PC-3 (cell line): ENCODE results near the gene SPPL2B. TPM values are rescaled to one million over a fixed set of nuclear protein-coding genes. Genes with fewer than 3 reads are reported as not detected.

ENCODE experiments used
- ATAC-seq: fragments of 200-7000 bp; cut with Tn5 transposase; 2 replicates; pipeline ENCODE4 v1.9.1; 2020; ENCODE audit warnings: mild to moderate bottlenecking, moderate library complexity
- BruUV-seq: library from RNA; stranded (reverse); fragments of 400-500 nt; replicated peaks from 2 replicates; lab custom pipeline; 2021; lab: Mats Ljungman, UMichigan
- CTCF ChIA-PET: fragments of 300-600 bp; sonication (Branson Sonifier 250); formaldehyde crosslinking; loops from one replicate; lab custom pipeline; 2022; ENCODE audit warnings: antibody characterized with exemption; lab: Charles Lee
- POLR2A ChIA-PET: fragments of 300-600 bp; sonication (Branson Sonifier 250); formaldehyde crosslinking; loops from one replicate; lab custom pipeline; 2022; ENCODE audit warnings: antibody characterized with exemption; ENCODE audit not compliant: unreplicated experiment; lab: Charles Lee
- DNase-seq: peaks from one replicate; pipeline ENCODE4 v3.0.0-alpha.2; 2015
- H2AFZ ChIP-seq: fragments of 300-600 bp; sonication (generic); 2 replicates; pipeline ENCODE4 v1.6.0; 2016; ENCODE audit warnings: antibody characterized with exemption, low read length
- H3F3A ChIP-seq: fragments of 300-600 bp; sonication (generic); one replicate; pipeline ENCODE4 v1.6.0; 2017; ENCODE audit warnings: antibody characterized with exemption, low read length, control low read depth, mild to moderate bottlenecking; ENCODE audit not compliant: unreplicated experiment
- H3K27ac ChIP-seq: fragments of 300-600 bp; sonication (generic); 2 replicates; pipeline ENCODE4 v1.5.1; 2016; ENCODE audit warnings: mild to moderate bottlenecking, low read length
- H3K27me3 ChIP-seq: fragments of 300-600 bp; sonication (generic); 2 replicates; pipeline ENCODE4 v1.6.1; 2016; ENCODE audit warnings: low read length, mixed read lengths
- H3K36me3 ChIP-seq: fragments of 300-600 bp; sonication (generic); 2 replicates; pipeline ENCODE4 v1.6.1; 2016; ENCODE audit warnings: low read depth, mixed run types, low read length, mixed read lengths
- H3K4me1 ChIP-seq: fragments of 300-600 bp; sonication (generic); 2 replicates; pipeline ENCODE4 v1.5.1; 2016; ENCODE audit warnings: low read length; ENCODE audit not compliant: insufficient read depth
- H3K4me2 ChIP-seq: fragments of 300-600 bp; sonication (generic); 2 replicates; pipeline ENCODE4 v1.6.0; 2016; ENCODE audit warnings: low read length
- H3K4me3 ChIP-seq: fragments of 300-600 bp; sonication (generic); 2 replicates; pipeline ENCODE4 v1.5.1; 2016; ENCODE audit warnings: mild to moderate bottlenecking, low read length, mixed read lengths
- H3K79me2 ChIP-seq: fragments of 300-600 bp; sonication (generic); 2 replicates; pipeline ENCODE4 v1.6.1; 2017; ENCODE audit warnings: low read length, mixed read lengths
- H3K9ac ChIP-seq: fragments of 300-600 bp; sonication (generic); 2 replicates; pipeline ENCODE4 v1.6.0; 2016; ENCODE audit warnings: mild to moderate bottlenecking, low read length
- H3K9me2 ChIP-seq: fragments of 300-600 bp; sonication (generic); replicated peaks from 2 replicates; pipeline ENCODE4 v1.6.1; 2016; ENCODE audit warnings: mixed run types, low read length, mixed read lengths
- H3K9me3 ChIP-seq: fragments of 300-600 bp; sonication (generic); 2 replicates; pipeline ENCODE4 v1.6.1; 2016; ENCODE audit warnings: low read length, mixed read lengths
- H4K20me1 ChIP-seq: fragments of 300-600 bp; sonication (generic); 2 replicates; pipeline ENCODE4 v1.6.1; 2016; ENCODE audit warnings: low read length, mixed read lengths
- EZH2 ChIP-seq: fragments of 300-600 bp; sonication (generic); IDR thresholded peaks from one replicate; pipeline ENCODE4 v1.6.1; 2017; ENCODE audit warnings: antibody characterized with exemption, mild to moderate bottlenecking, low read length; ENCODE audit not compliant: unreplicated experiment
- EZH2phosphoT487 ChIP-seq: fragments of 300-600 bp; sonication (generic); IDR thresholded peaks from 2 replicates; pipeline ENCODE4 v1.6.1; 2018; ENCODE audit warnings: mild to moderate bottlenecking, antibody characterized with exemption, low read length, borderline replicate concordance
- intact Hi-C: fragments of 100-400 bp; cut with micrococcal nuclease; formaldehyde crosslinking; loops from 2 replicates; pipeline ENCODE4 v1.9.0; 2023
- total RNA-seq: library from RNA; depleted of rRNA; stranded (reverse); fragments of >200 nt; gene quantifications from 2 replicates; pipeline ENCODE4 v1.2.3, GENCODE V29; 2014
- TF ChIP-seq, protein P1 (sequence below): fragments of 300-600 bp; sonication (generic); conservative IDR thresholded peaks from 2 replicates; pipeline ENCODE4 v1.5.1; 2017; ENCODE audit warnings: antibody characterized with exemption, low read depth, mild to moderate bottlenecking, low read length

SPPL2B gene
- total RNA-seq, 1 experiment from 2014 or later: 28.6 TPM

GRCh38 chr19:2338751-2339643, 10.5 kb downstream of the SPPL2B start:
- Histone ChIP-seq H3K27ac (no peak overlapping the region), H2AFZ (no peak overlapping the region), H3F3A (no peaks in the 10 kb centered on the region), H4K20me1 (no peaks in the 10 kb centered on the region), H3K4me2 (no peak overlapping the region), H3K9ac (no peak overlapping the region), H3K27me3 (no peaks in the 10 kb centered on the region), H3K9me3 (no peaks in the 10 kb centered on the region), H3K9me2 (no peaks in the 10 kb centered on the region), H3K4me1 (no peaks in the 10 kb centered on the region), H3K36me3 (no peaks in the 10 kb centered on the region), H3K79me2 (0 out of 2 replicates have a peak, but pooled peaks cover 4% of the 10 kb centered on the region), H3K4me3 (no peak overlapping the region)
- no TSS peak for BruUV-seq
- ATAC-seq: no peak
- no peak for TF ChIP-seq EZH2
- ChIA-PET POLR2A (no interaction called here), CTCF (no interaction called here)
- no peak for DNase-seq
- intact Hi-C loops: no loop called here

GRCh38 chr19:2339644-2340310, 11.3 kb downstream of the SPPL2B start:
- CTCF ChIA-PET: no interaction called here
- Histone ChIP-seq H4K20me1 (no peaks in the 10 kb centered on the region), H3K4me1 (no peaks in the 10 kb centered on the region), H3K9ac (no peak overlapping the region), H3K36me3 (no peaks in the 10 kb centered on the region), H3K79me2 (0 out of 2 replicates have a peak, but pooled peaks cover 4% of the 10 kb centered on the region), H3K27me3 (no peaks in the 10 kb centered on the region), H3K27ac (no peak overlapping the region), H2AFZ (no peak overlapping the region), H3K4me3 (no peak overlapping the region), H3K9me3 (no peaks in the 10 kb centered on the region), H3F3A (no peaks in the 10 kb centered on the region), H3K9me2 (no peaks in the 10 kb centered on the region), H3K4me2 (no peak overlapping the region)
- BruUV-seq: no TSS peak
- intact Hi-C loops: no loop called here
- no peak for DNase-seq
- ATAC-seq: no peak
- no peak for TF ChIP-seq EZH2phosphoT487
- no peak for TF ChIP-seq EZH2
- TF ChIP-seq, protein P1, sequence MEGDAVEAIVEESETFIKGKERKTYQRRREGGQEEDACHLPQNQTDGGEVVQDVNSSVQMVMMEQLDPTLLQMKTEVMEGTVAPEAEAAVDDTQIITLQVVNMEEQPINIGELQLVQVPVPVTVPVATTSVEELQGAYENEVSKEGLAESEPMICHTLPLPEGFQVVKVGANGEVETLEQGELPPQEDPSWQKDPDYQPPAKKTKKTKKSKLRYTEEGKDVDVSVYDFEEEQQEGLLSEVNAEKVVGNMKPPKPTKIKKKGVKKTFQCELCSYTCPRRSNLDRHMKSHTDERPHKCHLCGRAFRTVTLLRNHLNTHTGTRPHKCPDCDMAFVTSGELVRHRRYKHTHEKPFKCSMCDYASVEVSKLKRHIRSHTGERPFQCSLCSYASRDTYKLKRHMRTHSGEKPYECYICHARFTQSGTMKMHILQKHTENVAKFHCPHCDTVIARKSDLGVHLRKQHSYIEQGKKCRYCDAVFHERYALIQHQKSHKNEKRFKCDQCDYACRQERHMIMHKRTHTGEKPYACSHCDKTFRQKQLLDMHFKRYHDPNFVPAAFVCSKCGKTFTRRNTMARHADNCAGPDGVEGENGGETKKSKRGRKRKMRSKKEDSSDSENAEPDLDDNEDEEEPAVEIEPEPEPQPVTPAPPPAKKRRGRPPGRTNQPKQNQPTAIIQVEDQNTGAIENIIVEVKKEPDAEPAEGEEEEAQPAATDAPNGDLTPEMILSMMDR: no peak
- POLR2A ChIA-PET: no interaction called here

DNA sequence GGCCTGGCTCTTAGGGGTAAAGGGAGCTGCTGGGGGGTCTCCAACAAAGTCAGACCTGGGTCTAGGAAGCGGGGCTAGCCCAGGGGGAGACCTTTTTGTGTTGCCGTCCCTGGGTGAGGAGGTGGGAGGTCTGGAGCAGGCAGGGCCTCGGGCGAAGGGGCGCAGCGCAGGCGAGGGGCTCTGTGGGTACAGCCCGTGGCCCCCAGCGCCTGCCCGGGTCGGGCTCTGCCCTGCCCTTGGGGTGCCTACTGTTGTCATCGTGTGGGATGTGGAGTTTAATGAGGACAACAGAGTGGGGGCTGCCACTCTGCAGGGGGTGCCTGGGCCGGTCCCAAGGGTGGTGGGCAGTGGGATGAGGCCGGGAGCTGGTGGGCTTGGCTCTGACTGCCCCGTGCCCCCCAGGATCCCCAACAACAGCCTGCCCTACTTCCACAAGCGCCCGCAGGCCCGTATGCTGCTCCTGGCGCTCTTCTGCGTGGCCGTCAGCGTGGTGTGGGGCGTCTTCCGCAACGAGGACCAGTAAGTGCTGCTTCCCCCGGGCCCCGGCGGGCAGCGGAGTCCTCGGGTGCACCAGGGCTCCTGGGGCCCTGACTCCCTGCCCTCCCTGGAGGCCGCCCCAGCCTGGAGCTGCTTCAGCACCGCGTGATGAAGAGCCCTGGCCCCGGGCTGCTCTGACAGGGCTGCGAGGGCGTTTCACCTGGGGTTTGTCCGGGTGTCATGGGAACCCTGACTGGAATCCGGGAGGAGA, 12.2 kb downstream of the SPPL2B start:
- 0 out of 2 replicates have a peak, but pooled peaks cover 4% of the 10 kb centered on the region for H3K79me2 ChIP-seq
- no peaks in the 10 kb centered on the region for H3F3A ChIP-seq
- H3K9me2 ChIP-seq: no peaks in the 10 kb centered on the region
- H3K9me3 ChIP-seq: no peaks in the 10 kb centered on the region
- no peak overlapping the region for H3K9ac ChIP-seq
- H3K4me1 ChIP-seq: no peaks in the 10 kb centered on the region
- TF ChIP-seq EZH2 (no peak), EZH2phosphoT487 (no peak)
- TF ChIP-seq, protein P1: no peak
- intact Hi-C loops: no loop called here
- no peaks in the 10 kb centered on the region for H3K36me3 ChIP-seq
- H3K27ac ChIP-seq: no peak overlapping the region
- H2AFZ ChIP-seq: no peak overlapping the region
- no peaks in the 10 kb centered on the region for H4K20me1 ChIP-seq
- CTCF ChIA-PET: no interaction called here
- H3K27me3 ChIP-seq: no peaks in the 10 kb centered on the region
- no peak overlapping the region for H3K4me3 ChIP-seq
- POLR2A ChIA-PET: no interaction called here
- no peak overlapping the region for H3K4me2 ChIP-seq
- no TSS peak for BruUV-seq
- ATAC-seq: no peak
- no peak for DNase-seq
